ENCODE measurements around the gene ERCC2.

DNA sequence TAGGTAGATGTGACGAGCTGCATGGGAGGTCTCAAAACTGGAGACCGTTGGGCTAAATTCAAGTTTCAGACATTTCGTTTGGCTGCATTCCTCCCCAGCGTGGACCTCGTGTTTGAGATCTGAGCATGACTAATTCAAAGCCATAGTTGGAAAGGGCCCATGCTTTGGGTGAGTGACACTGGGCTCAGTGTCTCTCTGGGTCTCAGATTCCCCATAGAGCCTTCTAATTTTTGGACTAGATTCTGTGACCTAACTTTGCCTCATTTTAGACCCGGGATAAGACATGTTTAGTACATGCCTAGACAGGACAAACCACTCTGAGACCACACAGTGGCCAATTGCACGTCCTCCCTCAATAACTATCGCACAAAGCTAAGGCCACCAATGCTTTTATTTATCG lies 64.3 kb downstream of the ERCC2 start:
- no peak for TF ChIP-seq CTCF (IDR thresholded peaks at IDR 0.05; ENCODE audit: low read depth, low read length, poor library complexity, severe bottlenecking)
- no peak for TF ChIP-seq EZH2phosphoT487 (IDR thresholded peaks at IDR 0.05; ENCODE audit: borderline replicate concordance, low read length)

All from DOHH2 (cell line).